Activated CD8-positive, alpha-beta memory T cell treated with anti-CD3 and anti-CD28 coated beads for 4 hours (primary cell): ENCODE data around the gene MAPK9.

Source experiments
- DNase-seq, 2 donors: peaks; one replicate each; pipeline ENCODE4 v3.0.0-alpha.2; 2020; ENCODE audit warnings: low read depth in 2 of 2

The MAPK9 gene

DNA sequence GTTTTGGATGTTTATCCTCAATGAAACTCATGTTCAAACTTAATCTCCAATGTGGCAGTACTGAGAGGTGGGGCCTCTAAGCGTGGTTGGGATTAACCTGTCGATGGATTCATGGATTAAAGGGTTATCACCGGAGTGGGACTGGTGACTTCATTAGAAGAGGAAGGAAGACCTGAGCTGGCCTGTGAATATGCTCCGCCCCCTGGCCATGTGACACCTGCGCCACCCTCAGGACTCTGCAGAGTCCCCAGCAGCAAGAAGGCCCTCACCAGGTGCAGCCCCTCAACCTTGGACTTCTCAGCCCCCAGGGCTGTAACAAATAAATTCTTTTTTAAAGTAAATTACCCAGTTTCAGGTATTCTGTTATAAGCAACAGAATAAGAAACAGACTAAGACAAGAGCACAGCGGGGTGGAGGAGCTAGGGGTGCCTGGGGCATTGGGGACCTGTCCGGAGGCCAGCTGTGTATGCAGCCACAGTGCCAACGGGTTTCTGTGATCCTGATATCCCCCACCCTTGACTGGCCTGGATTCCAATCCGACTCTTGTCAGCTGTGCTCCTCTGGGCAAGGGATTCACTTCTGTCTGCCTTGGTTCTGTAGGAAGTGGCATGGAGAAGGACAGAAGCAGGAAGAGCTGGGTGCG lies 3.2 kb upstream of the MAPK9 start:
- no peak for DNase-seq

DNA sequence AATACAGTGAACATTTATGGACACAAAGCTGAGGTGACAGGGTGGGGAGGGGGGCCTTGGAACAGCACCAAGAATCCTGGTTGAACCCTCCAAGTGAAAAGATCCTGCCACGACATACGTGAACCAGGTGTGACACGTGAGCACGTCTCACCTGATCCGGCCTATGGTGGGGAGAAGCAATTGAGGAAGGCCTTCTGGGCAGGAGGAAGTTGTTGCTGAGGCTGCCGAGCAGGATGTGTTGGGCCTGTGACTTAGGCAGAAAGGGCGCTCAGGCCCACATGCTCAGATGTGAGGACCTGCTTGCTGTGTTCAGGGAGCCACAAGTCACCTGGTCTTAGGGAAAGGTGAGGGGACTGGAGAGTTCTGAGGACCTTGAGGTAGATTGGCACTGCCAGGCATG lies 2.5 kb upstream of the MAPK9 start:
- DNase-seq: no peak

DNA sequence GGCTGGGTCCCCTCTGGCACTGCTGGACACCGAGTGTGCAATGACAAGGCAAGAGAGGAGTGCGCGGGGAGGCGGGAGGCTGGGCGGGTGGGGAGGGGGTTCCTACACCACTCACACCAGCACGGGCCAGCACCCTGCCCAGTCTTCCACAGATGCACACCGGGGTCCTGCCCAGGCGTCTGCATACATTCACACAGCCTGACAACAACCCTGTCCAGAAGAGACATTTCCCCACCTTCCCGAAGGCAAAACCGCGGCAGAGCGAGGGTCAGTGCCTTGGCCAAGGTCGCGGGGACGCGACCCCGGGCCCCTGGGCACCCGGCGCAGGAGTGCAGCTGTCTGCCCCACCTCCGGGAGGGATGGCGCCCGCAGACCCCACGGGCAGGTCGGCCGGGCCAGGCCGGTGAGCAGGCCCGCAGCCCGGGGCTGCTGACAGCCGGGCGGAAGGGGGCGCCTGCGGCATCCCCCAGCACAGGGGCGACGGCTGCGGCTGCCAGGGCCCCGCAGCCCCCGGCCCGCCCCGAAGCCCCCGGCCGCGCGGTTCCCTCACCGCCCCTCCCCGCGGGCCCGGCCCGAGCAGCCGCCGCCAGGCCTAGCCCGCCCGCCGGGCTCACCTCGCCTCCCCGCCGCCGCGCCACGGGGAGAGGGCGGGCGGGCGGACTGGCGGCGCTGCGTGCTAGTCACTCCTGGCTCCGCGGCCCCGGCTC lies 496 bp downstream of the MAPK9 start:
- DNase-seq: no peak

DNA sequence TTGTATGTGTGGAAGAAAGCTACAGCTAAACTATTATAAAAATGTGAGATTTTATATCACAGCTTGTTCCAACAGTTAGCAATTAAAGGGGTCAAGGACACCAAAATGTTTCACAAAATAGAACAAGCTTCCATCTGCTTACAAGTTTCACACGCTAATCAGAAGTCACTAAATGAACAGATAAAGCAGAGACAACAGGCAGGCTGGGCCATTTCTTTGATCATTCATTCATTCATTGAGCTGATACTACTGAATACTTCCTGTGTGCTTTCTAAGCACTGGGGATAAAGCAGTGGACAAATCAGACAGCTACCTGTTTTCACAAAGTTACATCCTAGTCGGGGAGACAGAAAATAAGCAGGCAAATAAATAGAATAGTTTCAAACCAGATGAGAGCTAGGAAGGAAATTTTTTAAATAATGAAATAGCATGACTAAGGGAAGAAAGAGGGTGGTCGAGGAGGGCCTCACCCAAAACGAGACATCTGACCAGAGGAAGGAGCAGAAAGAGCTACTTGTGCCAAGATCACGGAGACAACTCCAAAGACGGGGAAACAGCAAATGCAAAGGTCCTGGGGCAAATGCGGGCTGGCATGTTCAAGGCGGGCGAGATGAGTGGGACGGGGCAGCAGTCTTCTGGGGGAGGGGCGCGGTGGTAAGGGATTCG lies 1.2 kb downstream of the MAPK9 start:
- DNase-seq: no peak

DNA sequence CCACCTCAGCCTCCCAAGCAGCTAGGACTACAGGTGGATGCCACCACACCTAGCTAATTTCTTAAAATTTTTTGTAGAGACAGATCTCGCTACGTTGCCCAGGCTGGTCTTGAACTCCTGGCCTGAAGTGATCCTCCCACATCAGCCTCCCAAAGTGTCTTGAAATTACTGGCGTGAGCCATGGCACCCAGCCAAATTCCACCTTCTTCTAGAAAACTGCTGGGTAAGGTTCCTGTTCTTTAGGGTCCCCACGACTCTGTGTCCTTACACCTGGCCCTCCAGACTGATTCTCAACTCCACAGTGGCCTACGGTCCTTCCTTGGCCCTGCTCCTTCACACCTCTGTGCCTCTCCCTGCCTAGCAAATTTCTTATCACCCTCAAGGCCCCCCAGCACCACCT lies 1.9 kb downstream of the MAPK9 start:
- DNase-seq: no peak

DNA sequence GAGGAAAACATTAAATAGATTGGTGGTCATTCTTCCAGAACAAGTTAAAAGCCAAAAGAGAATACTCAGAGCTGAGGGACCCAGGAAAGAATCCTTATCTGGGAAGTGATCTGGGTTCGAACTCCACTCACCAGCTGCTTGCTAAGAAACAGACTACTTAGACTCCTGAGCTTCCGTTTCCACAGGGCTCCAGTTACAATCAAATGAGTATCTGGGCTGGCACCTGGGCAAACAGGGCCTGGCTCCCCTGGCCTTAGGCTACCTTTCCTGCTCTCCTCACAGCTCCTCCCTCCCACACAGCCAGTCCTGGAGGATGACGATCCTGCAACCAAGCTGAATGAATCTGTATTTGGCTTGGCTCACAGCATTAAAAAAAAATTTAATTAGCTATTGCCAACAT lies 2.5 kb downstream of the MAPK9 start:
- DNase-seq: no peak

DNA sequence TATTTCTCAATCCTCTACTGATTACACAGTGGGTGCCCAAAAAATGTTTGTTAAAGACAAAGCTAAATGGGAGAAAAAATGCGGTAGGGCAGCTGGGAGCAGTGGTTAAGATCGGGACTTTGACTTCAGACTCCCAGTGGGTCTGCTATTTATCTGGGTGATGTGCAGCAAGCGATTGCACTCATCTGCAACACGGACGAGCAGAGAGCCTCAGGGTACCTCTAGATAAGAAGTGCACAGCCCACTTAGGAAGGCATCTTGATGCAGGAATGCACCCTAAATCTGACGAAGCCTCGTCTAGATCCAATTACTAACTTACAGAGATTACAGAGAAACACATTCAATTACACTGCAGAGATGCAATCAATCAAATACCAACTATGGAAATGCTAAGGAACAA lies 4.0 kb downstream of the MAPK9 start:
- no peak for DNase-seq

DNA sequence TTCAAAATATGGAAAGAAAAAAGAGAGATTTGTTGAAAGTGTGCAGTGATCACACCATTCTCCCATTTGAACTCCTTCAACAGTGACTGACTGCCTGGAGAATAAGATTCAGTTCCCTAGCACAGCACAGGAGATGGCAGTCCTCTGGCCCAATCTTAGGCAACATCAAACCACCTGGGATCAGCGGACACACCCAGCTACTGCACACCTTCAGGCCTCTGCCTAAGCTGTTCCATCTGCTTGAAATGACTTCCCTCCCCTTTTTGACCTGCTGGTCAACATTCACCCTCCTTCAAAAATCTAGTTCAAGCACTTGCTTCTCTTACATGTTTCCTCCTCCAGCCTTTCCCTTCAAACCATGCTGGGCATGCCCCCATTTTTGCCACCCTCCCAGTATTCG lies 4.5 kb downstream of the MAPK9 start:
- DNase-seq: no peak

DNA sequence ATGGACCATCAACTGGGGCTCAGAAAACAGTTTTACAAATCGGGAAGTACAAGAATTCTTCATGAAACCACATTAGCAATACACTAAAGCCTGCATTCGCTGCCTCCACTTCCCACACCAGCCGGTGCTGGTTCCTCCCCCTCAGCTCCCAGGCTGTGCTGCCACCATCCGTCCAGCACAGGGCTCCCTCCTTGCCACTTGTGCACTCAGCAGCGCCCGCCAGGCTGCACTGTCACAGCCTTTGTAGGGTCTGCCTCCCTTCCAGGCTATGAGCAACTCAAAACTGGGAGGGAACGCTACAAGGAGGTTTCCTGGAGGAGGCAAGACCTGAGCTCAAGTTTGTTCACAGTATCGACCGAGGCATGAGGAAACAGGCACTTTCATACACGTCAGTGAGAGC lies 7.7 kb downstream of the MAPK9 start:
- DNase-seq: no peak

DNA sequence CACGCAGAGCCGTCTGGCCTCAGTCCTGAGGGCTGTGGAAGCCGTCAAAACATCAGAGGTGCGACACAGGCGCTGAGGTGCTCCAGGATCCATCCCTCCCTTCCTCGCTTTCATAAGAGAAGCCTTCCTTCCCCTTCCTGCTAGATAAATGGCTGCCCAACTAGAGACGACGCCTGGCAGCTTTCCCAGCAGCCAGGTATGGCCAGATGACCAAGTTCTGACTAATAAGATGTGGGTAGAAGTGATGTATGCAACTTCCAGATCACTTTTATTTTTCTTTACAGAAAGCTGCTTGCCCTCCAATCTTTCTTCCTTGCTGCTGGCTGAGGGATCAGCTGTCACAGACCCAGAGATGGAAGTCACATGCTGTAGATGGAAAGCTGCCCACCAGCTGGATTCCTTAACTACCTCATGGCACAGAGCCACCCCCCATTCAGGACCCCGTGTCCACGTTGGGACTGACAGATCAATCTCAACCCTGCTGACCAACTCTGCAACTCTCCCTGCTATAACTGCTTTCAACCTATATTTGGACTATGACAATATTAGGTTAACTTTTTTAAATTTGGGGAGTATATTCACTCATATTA lies 8.8 kb downstream of the MAPK9 start:
- DNase-seq: no peak

DNA sequence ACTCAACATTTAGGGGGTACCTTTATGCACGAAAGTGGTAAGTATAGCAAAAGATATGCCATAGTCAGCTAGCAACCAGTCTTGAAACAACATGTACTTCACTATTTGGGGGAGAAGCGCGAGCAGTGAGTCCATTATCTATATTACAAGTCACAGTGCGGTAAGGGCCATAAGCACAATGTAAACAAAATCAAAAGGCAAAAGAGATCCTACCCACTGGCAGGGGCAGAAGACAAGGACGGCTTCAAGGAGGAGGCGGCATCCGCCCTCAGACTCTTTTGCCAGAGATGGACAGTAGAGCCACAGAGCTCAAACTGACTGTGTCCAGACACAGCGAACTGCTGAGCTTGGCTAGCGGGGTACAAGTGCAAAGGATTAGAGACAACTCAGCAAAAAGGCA lies 9.6 kb downstream of the MAPK9 start:
- no peak for DNase-seq

DNA sequence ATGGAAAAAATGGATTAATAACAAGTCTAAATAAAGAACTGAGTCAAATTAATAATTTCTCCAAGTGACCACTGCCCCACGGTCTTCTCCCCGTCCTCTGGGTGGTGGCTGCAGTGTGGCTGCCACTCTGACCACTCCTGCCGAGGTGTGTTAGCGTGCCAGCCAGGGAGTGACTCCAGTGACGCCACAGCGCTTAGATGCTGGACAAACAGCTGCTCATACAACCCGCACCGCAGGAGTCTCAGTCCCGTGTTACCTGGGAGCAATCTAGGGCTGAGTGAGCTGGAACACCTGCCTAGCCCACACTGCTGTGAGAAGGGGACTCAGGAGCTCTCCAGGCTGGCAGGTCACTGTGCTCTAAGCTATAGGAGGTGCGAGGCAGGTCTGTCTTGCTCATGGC lies 10.2 kb downstream of the MAPK9 start:
- DNase-seq: no peak

DNA sequence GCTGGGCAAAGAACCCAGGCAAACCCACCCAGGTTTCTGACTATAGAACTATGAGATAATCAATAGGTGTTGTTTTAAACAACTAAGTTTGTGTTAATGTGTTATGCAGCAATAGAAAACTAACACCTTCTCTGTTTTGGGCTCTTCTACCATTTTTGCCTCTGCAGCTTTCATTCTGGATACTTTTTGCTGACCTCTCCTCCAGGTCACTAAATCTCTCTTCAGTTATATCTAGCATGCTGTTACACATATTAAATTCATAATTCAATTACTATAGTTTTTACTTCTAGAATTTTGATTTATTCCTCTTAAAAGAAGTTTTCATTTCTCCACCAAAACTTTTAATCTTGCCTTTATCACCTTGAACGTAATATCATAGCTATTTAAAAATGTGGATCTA lies 17.2 kb downstream of the MAPK9 start:
- no peak for DNase-seq

DNA sequence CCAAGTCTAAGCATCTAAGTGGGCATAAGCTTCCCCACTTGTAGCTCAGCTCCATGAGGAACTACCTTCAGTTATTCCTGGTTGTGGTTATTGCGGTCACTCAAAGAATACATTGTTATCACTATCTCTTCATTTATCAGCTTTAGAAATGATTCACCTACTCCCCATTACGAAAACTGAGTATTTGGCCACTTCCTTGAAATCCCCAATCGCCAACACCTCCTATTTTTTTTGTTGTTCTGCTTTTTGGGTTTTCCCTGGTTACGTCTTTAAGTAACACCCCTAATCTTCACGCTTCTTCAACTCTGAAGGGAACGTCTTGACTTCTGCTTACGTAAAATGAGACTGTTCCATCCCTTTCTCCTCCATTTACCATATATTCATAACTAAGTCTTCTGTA lies 20.7 kb downstream of the MAPK9 start:
- DNase-seq: no peak

DNA sequence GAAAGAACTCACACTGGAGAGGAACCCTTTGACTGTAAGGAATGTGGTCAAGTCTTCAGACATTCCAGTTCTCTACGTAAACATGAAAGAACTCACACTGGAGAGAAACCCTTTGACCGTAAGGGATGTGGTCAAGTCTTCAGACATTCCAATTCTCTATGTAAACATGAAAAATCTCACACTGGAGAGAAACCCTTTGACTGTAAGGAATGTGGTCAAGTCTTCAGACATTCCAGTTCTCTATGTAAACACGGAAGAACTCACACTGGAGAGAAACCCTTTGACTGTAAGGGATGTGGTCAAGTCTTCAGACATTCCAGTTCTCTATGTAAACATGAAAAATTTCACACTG lies 32.6 kb downstream of the MAPK9 start:
- DNase-seq: no peak

DNA sequence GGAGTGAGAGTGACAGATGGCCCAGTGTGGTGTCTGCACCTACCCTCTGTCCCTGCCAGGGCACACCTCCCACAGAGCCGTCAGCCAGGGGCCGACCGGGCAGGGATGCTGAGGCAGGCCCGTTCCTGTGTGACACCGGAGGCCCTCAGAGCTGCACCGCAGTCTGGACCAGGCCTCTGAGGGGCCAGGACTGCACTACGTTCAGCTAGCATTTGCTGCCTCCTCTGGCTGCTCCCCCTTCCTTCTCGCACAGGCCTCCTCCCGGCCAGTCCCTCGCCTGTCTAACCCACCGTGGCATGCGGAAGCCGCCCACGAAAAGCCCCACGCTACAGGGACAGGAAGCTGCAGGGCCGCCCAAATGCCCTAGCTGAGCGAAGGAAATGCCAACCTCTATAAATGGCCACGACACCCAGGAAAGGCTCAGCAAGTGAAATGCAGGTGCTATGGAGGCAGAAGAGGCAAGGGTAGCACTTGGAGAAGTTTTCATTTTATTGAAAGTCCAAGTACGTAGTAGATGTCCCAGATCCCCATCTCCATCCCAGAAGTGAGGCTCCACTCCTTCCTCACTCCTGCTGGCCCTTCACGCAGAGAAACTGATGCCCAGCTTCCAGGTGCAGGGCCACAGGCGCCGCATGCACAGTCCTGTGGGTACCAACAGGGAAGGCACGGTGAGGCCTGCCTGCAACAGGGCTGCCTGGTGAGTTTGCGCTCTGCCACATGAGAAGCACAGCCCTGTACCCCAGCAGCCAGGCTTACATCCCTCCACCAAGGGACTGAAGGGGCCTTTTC lies 38.7 kb downstream of the MAPK9 start:
- no peak for DNase-seq

DNA sequence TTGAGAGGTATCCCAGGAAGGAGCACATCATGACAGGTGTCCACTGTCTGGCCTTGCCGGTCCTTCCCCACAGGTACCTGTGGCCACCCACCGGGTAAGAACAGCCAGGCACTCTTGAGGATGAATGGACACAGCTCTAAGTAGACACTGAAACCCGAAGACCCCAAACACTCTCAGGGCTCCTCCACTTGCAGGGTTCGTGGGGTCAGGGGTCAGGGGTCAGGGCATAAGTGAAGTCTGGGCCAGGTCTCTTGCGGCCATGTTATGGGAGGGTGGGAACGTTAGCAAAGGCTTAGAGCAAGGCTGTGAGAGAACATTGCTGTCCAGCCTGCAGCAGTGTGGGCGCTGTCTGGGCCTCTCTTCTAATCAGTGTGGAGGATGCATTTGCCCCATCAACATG lies 40.0 kb downstream of the MAPK9 start:
- DNase-seq: no peak

DNA sequence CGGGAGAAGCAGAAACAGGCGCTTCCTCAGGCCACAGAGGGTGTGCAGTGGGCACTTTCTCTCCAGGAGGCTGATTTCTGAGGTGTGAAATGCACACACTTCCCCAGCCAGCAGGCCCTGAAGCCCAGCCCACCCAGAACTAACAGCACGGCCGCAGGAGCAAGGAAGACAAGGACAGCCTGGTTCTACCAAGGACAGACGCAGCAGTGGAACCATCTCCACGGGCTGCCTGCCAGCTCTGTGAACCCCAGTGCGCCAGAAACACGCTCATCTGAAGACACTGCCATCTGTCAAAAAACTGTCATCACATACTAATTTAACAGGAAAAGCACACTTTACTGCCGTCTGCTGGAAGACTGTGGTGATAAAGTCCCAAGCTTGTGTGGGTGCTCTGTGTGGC lies 40.7 kb downstream of the MAPK9 start:
- no peak for DNase-seq

DNA sequence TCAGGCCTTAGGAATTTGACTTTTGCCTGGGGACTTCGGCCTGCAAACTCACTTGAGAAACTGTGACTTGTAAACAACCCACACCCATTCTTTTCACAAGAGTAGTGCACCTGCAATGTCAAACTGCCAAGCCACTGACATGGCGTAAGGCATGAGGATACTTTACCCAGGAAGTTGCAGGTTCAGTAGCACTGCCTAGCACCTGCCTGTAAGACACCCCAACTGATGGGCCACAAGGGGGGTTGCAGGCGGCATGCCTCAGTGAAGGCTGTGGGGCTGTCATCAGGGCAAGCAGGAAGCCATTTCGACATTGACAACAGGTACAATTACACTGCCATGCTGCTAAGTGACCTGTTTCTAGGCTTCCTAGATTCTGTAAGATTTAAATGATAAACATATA lies 41.6 kb downstream of the MAPK9 start:
- no peak for DNase-seq

DNA sequence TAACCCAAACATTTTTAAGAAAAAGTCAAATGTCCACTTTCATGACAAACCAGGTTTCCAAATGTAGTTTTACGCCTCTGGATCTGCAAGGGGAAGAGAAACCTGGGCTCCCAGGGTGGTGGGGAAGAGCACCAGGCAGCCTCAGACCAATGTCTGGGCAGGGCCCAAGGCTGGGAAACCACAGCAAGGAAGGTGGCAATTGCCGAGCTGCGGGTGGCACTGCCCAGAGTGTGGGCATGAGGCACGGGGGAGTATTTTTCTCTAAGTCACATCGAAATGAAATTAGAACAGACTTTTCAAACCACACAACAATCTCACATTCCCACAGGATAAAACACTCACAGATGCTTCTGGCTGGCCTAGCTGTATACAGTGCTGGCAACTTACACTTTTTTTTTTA lies 50.3 kb downstream of the MAPK9 start:
- DNase-seq: no peak

DNA sequence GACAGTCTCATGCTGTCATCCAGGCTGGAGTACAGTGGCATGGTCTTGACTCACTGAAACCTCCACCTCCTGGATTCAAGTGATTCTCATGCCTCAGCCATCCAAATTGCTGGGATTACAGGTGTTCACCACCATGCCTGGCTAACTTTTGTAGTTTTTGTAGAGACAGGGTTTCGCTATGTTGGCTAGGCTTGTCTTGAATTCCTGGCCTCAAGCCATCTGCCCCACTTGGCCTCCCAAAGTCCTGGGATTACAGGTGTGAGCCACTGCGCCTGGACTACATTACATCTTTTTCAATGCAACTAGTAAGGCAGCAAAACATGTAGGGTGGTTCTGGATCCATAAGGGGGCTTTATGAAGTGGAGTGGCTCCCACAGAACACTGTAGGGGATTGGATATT lies 53.3 kb downstream of the MAPK9 start:
- no peak for DNase-seq

DNA sequence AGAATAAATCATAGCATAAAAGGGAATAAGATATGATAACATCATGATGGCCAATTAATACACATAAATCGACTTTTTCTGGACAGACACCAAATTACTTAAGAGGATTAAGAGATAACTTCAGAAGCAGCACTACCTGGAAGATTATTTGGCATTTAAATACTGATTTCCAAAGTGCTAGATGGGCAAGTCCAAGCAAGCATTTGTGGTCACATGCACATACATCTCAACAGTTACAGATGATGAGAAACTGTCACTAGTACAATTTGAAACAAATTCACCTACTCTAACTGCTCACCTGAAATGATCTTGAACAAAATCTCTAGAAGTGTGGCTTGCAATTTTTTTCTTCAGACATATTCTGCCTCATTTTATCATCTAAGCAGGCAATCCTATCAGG lies 56.0 kb downstream of the MAPK9 start:
- DNase-seq: no peak
